Upper lobe of left lung (tissue), 4 donors: ENCODE results near the gene SLC16A8.

Source experiments
- CTCF ChIP-seq, 6 experiments: fragments of 450-650 bp in 4 of 6; fragments of 200-600 bp in 2 of 6; sonication (generic) in 2 of 6; IDR thresholded peaks; one replicate each; pipeline ENCODE4 v1.5.1; 2016 to 2019; ENCODE audit warnings: antibody characterized with exemption in 6 of 6
- POLR2A ChIP-seq, 4 donors: fragments of 450-650 bp; IDR thresholded peaks; one replicate each; pipeline ENCODE4 v1.5.1; 2016 to 2017; ENCODE audit warnings: antibody characterized with exemption in 4 of 4, mild to moderate bottlenecking in 2 of 4

DNA sequence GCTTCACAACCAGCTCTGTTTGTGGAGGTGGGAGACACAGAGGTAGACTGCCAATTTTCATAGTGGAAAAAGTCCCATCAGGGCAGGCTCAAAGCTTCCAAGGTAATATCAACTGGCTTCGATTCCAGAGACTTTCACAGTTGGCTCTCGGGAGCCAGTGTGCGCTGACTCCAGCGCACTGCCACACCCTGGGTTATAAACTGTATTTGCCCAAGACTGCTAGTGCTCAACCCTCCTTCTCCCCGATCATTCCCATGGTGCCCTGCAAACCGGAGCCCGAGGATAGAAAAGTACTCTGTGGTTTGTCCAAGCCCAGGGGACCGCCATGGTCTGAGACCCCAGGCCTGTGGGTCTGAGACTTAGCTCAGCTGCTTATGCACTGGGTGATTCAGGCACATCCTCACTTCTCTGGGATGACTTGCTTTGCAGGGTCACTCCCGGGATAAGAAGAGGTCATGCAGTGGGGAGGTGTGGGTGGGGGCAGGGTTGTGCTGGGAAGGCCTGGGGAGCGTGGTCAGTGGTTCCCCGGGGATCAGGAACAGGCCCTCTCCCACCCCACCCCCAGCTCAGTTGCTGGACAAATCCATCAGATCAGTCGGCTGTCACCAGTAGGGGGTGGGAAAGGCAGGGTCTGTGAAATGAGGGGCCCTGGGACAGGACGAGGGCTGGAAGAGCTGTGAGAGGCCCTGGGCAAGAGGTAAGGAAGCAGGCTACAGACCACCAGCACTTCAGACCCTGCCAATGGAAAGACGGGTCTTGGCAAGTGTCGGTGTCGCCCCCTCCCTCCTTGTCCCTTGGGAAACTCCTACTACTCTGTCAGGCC, 53.5 kb downstream of the SLC16A8 start:
- TF ChIP-seq POLR2A (IDR thresholded peaks at IDR 0.05) (no peak), CTCF (IDR thresholded peaks at IDR 0.05) (no peak)
